HG02938 (cell line): Measurements from ENCODE around the gene AUTS2.
"Not testable (repeated sequence)": the region's sequence is repeated elsewhere in the genome, so short reads cannot be mapped to it uniquely, and the experiment has no call there.

ENCODE experiments used
- ATAC-seq: cut with Tn5 transposase; IDR thresholded peaks from one replicate; pipeline ENCODE4 v1.9.1; 2021; ENCODE audit warnings: mild to moderate bottlenecking, moderate library complexity; ENCODE audit not compliant: unreplicated experiment

The AUTS2 gene

GRCh38 chr7:70794962-70795361 lies 1196.7 kb downstream of the AUTS2 start:
- no peak for ATAC-seq

GRCh38 chr7:70795948-70796347 lies 1197.7 kb downstream of the AUTS2 start:
- ATAC-seq = no peak

- no peak for ATAC-seq
These were observed 1198.8 kb downstream of the AUTS2 start for GRCh38 chr7:70797109-70797514.

- no peak for ATAC-seq
These were observed 1201.6 kb downstream of the AUTS2 start for GRCh38 chr7:70799841-70800405.

- peak; percentile 56 for ATAC-seq
These were observed 1207.1 kb downstream of the AUTS2 start for GRCh38 chr7:70805360-70805759.

GRCh38 chr7:70807650-70808049 lies 1209.4 kb downstream of the AUTS2 start:
- no peak for ATAC-seq

- ATAC-seq = no peak
These were observed 1210.6 kb downstream of the AUTS2 start for GRCh38 chr7:70808876-70809275.

GRCh38 chr7:70810558-70811139 lies 1212.4 kb downstream of the AUTS2 start:
- no peak for ATAC-seq

GRCh38 chr7:70812511-70812910 lies 1214.2 kb downstream of the AUTS2 start:
- ATAC-seq = no peak

- not testable (repeated sequence) for ATAC-seq
These were observed 1224.2 kb downstream of the AUTS2 start for GRCh38 chr7:70822490-70822889.

GRCh38 chr7:70829221-70830059 lies 1231.2 kb downstream of the AUTS2 start:
- peak; percentile 68 for ATAC-seq

- no peak for ATAC-seq
These were observed 1231.8 kb downstream of the AUTS2 start for GRCh38 chr7:70830060-70830395.

GRCh38 chr7:70830426-70830825 lies 1232.2 kb downstream of the AUTS2 start:
- no peak for ATAC-seq

GRCh38 chr7:70833726-70834125 lies 1235.5 kb downstream of the AUTS2 start:
- no peak for ATAC-seq

- no peak for ATAC-seq
These were observed 1236.1 kb downstream of the AUTS2 start for GRCh38 chr7:70834424-70834823.

GRCh38 chr7:70835658-70836057 lies 1237.4 kb downstream of the AUTS2 start:
- ATAC-seq = no peak

GRCh38 chr7:70836279-70836678 lies 1238.0 kb downstream of the AUTS2 start:
- no peak for ATAC-seq

- no peak for ATAC-seq
These were observed 1238.7 kb downstream of the AUTS2 start for GRCh38 chr7:70836946-70837345.

GRCh38 chr7:70837589-70837988 lies 1239.3 kb downstream of the AUTS2 start:
- ATAC-seq = no peak

GRCh38 chr7:70838292-70838907 lies 1240.1 kb downstream of the AUTS2 start:
- no peak for ATAC-seq
